ENCODE measurements around the gene CHAF1A. TPM values are rescaled to one million over a fixed set of nuclear protein-coding genes. Genes with fewer than 3 reads are reported as not detected.

CHAF1A gene
- total and polyA plus RNA-seq, 2 of the 4 experiments (the other 2 are of a cell fraction) = 12.4 to 22.9 TPM

DNA sequence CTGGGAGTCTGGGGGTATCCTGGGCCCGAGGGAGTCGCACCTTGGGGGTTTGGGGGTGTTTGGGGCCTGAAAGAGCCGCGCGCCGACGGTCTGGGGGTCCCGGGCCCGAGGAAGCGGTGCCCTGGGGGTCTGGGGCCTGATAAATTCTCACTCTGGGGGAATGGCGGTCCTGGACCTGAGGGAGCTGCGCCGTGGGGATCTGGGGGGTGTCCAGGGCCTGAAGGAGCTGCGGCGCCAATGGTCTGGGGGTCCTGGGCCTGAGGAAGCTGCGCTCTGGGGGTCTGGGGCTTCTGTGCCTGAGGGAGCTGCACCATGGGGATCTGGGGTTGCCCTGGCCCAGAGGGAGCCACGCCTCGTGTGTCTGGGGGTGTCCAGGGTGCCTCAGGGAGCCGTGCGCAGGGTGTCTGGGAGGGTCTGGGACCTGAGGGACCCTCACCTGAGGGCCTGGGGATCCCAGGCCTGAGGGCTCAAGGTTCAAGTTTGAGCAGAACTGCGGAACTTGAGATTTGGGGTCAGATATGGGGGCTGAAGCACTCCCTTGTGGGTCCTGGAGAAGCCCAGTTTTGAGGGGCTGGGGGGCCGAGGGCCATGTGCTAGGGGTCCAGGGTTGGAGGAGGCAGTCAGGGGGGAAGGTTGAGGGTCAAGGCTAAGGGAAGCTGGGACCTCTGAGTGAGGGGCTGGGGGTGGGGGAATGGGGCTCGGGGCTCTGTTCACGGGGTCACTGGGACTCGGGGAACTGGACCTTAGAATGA is 70.7 kb downstream of the CHAF1A start:
- no peaks in the 10 kb centered on the region for H3K9me3 ChIP-seq (ENCODE audit: control insufficient read depth, insufficient read depth, low read length)
- H3K4me1 ChIP-seq (ENCODE audit: control insufficient read depth, insufficient read depth, low read length) = peaks cover 4% of the 10 kb centered on the region
- H3K79me1 ChIP-seq (ENCODE audit: low read depth in 1 of 2, low read length in 2 of 2) = peaks cover 7 to 39% of the 10 kb centered on the region in 2 experiments
- DNase-seq = no peak
- CTCF ChIA-PET = no interaction called here
- no peak overlapping the region for H4K5ac ChIP-seq (ENCODE audit: low read depth, low read length)
- 18% methylated on average over 5 of the region's 25 CpGs; no CpG with 5 or more reads in 1 of the 2 experiments for WGBS, 2 experiments (ENCODE audit: extremely low coverage in 2 of 2, insufficient read length in 1 of 2)
- no peak for ATAC-seq (ENCODE audit: low read depth)
- H2AK5ac ChIP-seq (ENCODE audit: low read depth, low read length) = peak overlapping the region; percentile 62; the same call in 1 of the 2 replicates
- H3K18ac ChIP-seq (ENCODE audit: low read depth, low read length) = no peak overlapping the region
- no peak overlapping the region for H2AFZ ChIP-seq (replicated peaks; ENCODE audit: low read length, poor library complexity)
- POLR2A ChIA-PET (ENCODE audit: unreplicated experiment) = no interaction called here
- H2AK9ac ChIP-seq (replicated peaks; ENCODE audit: low read depth, low read length, poor library complexity) = peak overlapping the region; percentile 97
- peak overlapping the region; percentile 19; the same call in 1 of the 2 replicates for H3K23ac ChIP-seq (ENCODE audit: low read depth, low read length)
- peak overlapping the region; percentile 89 for H3K4me2 ChIP-seq (ENCODE audit: low read depth, low read length)
- H3K14ac ChIP-seq (replicated peaks; ENCODE audit: low read depth, low read length) = no peak overlapping the region; the same call in 1 of the 2 replicates
- peak overlapping the region in 1 of 2 experiments; percentile 9; a peak in 2 of 4 replicates for H4K8ac ChIP-seq (ENCODE audit: low read depth in 2 of 2, low read length in 2 of 2)
- H3K9me1 ChIP-seq (ENCODE audit: insufficient read depth, low read length) = 0 out of 2 replicates have a peak, but pooled peaks cover 2% of the 10 kb centered on the region
- H3K36me3 ChIP-seq (ENCODE audit: control insufficient read depth, insufficient read depth, low read length) = peaks cover 19% of the 10 kb centered on the region
- no peak overlapping the region for H3K56ac ChIP-seq (ENCODE audit: extremely low read depth, insufficient read depth, low read length)
- no TSS peak for BruUV-seq (replicated peaks)
- in situ Hi-C loops (cut with MboI; ENCODE audit: low sequenced_read_pairs) (no loop called here), intact Hi-C loops (cut with micrococcal nuclease) (loop anchor here (5.0 kb wide), 1 partner anchor 164 kb away; the partner anchor contains the start of gene TNFAIP8L1), dilution Hi-C loops (cut with HindIII; ENCODE audit: low sequenced_read_pairs, unreplicated experiment) (no loop called here)
- H3K9ac ChIP-seq (ENCODE audit: low read depth, low read length) = peak overlapping the region; percentile 86
- peak overlapping the region; percentile 13; the same call in 1 of the 2 replicates for H3K4ac ChIP-seq (ENCODE audit: low read depth, low read length)
- no peak overlapping the region for H2BK20ac ChIP-seq (ENCODE audit: low read depth, low read length)
- peak overlapping the region; percentile 4 for H2BK5ac ChIP-seq (ENCODE audit: low read depth, low read length, poor library complexity, severe bottlenecking)
- H3K27me3 ChIP-seq (ENCODE audit: control insufficient read depth, insufficient read depth, low read length) = no peaks in the 10 kb centered on the region
- no peak overlapping the region for H2BK15ac ChIP-seq (ENCODE audit: low read depth, low read length)
- H3K4me3 ChIP-seq (ENCODE audit: insufficient read depth, low read depth, low read length) = peak overlapping the region; percentile 60
- H4K91ac ChIP-seq (ENCODE audit: insufficient read depth, low read depth, low read length) = peak overlapping the region; percentile 45
- H4K20me1 ChIP-seq (ENCODE audit: insufficient read depth, low read length) = peaks cover 18% of the 10 kb centered on the region
- peak overlapping the region; percentile 56 for H3K27ac ChIP-seq (ENCODE audit: insufficient read depth, low read length)
- H2BK120ac ChIP-seq (ENCODE audit: low read depth, low read length) = no peak overlapping the region
- TF ChIP-seq SMC3 (IDR thresholded peaks at IDR 0.05; ENCODE audit: low read depth, low read length) (no peak), POLR2A (IDR thresholded peaks at IDR 0.05; ENCODE audit: low read depth, low read length) (no peak), CHD1 (IDR thresholded peaks at IDR 0.05; ENCODE audit: low read depth, low read length) (no peak), MAFK (IDR thresholded peaks at IDR 0.05; ENCODE audit: low read depth, low read length) (no peak), FOS (IDR thresholded peaks at IDR 0.05; ENCODE audit: low read depth, low read length) (no peak), RAD21 (IDR thresholded peaks at IDR 0.05; ENCODE audit: low read length) (no peak), RCOR1 (IDR thresholded peaks at IDR 0.05; ENCODE audit: insufficient replicate concordance, low read length) (no peak), CEBPB (IDR thresholded peaks at IDR 0.05; ENCODE audit: low read depth, low read length) (no peak), NFE2L2 (IDR thresholded peaks at IDR 0.05; ENCODE audit: low read depth, low read length) (no peak), MXI1 (IDR thresholded peaks at IDR 0.05; ENCODE audit: borderline replicate concordance, low read depth, low read length) (no peak), RFX5 (IDR thresholded peaks at IDR 0.05; ENCODE audit: low read depth, low read length) (no peak), MAZ (IDR thresholded peaks at IDR 0.05; ENCODE audit: borderline replicate concordance, low read depth, low read length) (no peak)
- TF ChIP-seq, protein P1, sequence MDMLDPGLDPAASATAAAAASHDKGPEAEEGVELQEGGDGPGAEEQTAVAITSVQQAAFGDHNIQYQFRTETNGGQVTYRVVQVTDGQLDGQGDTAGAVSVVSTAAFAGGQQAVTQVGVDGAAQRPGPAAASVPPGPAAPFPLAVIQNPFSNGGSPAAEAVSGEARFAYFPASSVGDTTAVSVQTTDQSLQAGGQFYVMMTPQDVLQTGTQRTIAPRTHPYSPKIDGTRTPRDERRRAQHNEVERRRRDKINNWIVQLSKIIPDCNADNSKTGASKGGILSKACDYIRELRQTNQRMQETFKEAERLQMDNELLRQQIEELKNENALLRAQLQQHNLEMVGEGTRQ (IDR thresholded peaks at IDR 0.05; ENCODE audit: low read depth, low read length) = no peak
- TF ChIP-seq, protein P2, sequence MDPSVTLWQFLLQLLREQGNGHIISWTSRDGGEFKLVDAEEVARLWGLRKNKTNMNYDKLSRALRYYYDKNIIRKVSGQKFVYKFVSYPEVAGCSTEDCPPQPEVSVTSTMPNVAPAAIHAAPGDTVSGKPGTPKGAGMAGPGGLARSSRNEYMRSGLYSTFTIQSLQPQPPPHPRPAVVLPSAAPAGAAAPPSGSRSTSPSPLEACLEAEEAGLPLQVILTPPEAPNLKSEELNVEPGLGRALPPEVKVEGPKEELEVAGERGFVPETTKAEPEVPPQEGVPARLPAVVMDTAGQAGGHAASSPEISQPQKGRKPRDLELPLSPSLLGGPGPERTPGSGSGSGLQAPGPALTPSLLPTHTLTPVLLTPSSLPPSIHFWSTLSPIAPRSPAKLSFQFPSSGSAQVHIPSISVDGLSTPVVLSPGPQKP (IDR thresholded peaks at IDR 0.05; ENCODE audit: borderline replicate concordance, low read depth, low read length) = no peak
- TF ChIP-seq, protein P3, sequence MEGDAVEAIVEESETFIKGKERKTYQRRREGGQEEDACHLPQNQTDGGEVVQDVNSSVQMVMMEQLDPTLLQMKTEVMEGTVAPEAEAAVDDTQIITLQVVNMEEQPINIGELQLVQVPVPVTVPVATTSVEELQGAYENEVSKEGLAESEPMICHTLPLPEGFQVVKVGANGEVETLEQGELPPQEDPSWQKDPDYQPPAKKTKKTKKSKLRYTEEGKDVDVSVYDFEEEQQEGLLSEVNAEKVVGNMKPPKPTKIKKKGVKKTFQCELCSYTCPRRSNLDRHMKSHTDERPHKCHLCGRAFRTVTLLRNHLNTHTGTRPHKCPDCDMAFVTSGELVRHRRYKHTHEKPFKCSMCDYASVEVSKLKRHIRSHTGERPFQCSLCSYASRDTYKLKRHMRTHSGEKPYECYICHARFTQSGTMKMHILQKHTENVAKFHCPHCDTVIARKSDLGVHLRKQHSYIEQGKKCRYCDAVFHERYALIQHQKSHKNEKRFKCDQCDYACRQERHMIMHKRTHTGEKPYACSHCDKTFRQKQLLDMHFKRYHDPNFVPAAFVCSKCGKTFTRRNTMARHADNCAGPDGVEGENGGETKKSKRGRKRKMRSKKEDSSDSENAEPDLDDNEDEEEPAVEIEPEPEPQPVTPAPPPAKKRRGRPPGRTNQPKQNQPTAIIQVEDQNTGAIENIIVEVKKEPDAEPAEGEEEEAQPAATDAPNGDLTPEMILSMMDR (conservative IDR thresholded peaks at IDR 0.05; ENCODE audit: low read depth, low read length) = no peak
